AG20443 (cell line): ENCODE data around the gene NENF.
"Not testable (repeated sequence)": the region's sequence is repeated elsewhere in the genome, so short reads cannot be mapped to it uniquely, and the experiment has no call there.

Experiments used
- DNase-seq: peaks from one replicate; pipeline ENCODE4 v3.0.0; 2012; ENCODE audit warnings: low spot score, mixed read lengths

NENF gene

DNA sequence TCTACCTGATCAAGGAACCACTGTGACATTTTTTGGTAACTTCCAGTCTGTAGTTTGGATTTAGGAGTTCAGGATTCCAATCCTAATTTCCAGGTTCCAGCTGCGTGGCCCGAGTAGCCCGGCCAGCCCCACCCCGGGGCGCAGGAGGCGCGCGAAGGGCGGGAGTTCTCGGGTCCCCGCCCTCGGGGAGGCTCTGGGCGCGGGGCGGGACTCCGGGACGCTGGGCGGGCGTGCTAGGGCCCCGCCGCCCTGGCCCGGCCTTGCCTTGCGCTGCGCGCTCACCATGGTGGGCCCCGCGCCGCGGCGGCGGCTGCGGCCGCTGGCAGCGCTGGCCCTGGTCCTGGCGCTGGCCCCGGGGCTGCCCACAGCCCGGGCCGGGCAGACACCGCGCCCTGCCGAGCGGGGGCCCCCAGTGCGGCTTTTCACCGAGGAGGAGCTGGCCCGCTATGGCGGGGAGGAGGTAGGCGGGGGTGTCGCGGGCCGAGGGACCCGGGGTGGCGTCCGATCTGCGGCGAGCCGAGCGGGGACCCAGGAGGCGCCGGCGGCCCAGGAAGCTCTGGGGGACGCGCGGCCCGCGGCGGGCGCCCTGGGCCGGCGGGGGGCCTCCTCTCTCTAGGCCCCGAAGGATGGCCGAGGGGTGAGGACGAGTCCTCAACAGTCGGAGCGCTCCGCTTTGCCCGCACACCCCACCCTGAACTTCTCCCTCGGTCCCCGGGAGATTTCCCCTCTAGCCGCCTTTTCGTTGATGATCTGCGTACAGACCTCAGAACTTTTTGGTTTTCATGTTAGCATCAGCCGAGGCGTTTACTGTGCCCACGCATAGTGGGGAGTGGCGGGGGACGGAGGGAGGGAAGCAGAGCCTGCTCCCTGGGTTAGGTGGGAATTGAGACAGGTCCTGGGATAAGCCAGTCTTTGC lies at the start of gene NENF:
Gene NENF, plus strand, starts transcription at position 260 of the 916 bp plus-strand sequence. Its CDS starts 24 bp downstream, at position 284.
- DNase-seq: peak; percentile 99

DNA sequence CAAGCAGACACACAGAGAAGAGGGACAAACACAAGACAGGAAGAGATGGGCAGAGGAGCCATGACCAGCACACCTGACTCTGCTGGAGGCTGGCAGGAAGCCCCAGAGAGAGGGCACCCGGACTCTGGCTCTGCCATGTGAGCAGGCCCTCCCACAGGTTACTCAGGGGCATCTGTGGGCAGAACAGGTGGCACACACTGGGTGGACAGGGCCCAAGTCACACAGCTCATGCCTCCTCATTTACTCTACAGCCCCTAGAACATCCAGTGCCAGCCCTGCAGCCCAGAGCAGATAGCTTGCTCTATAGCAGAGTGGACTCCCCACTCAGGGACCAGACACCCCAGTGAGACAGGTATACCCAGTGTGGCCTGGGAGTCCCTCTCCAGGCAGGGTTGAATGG lies 46.7 kb upstream of the NENF start:
- no peak for DNase-seq

DNA sequence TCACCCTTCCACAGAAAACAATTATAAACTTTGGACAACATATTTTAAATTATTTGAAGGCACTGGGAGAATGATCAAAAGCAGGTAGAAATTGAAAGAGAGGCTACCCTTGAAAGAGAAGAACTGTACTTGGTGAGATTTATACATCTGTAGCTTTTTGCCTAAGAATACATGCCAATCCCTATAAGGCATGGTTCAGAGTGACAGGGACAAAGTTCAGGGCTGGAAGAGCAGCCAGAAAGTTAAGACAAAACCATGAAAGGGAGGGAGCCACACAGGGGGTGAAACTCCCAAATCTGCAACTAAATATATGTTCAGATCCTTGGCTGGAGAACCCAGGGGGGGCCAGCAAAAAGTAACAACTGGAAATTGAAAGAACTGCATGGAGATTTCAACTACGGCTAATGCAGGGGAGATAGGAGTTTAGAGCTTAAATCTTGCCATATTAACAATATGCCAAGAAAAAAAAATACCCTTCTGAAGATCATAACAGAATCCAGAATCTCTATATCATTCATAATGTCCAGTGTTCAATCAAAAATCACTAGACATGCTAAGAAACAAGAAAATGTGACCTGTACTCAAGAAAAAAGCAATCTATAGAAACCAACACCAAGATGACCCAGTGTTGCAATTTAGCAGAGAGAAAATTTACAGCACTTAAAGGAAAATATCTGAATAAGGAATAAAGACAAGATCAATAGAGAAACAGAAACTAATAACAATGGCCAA lies 43.6 kb upstream of the NENF start:
- DNase-seq: no peak

DNA sequence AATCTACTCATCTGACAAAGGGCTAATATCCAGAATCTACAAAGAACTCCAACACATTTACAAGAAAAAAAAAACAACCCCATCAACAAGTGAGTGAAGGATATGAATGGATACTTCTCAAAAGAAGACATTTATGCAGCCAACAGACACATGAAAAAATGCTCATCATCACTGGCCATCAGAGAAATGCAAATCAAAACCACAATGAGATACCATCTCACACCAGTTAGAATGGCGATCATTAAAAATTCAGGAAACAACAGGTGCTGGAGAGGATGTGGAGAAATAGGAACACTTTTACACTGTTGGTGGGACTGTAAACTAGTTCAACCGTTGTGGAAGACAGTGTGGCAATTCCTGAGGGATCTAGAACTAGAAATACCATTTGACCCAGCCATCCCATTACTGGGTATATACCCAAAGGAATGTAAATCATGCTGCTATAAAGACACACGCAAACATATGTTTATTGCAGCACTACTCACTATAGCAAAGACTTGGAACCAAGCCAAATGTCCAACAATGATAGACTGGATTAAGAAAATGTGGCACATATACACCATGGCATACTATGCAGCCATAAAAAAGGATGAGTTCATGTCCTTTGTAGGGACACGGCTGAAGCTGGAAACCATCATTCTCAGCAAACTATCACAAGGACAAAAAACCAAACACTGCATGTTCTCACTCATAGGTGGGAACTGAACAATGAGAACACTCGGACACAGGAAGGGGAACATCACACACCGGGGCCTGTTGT lies 36.9 kb upstream of the NENF start:
- not testable (repeated sequence) for DNase-seq

DNA sequence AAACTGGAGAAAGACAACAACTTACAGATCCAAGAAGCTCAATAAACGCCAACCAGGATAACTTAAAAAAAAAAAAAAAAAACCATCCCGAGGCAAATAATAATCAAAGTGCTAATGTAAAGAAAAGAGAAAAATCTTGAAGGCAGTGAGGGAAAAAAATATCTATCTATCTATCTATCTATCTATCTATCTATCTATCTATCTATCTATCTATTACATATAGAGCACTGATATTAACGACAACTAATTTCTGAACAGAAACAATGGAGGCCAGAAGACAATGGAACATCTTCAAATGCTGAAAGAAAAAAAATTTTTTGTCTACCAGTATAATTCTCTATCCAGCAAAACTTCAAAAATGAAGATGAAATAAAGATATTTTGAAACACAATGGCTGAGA lies 36.1 kb upstream of the NENF start:
- no peak for DNase-seq

DNA sequence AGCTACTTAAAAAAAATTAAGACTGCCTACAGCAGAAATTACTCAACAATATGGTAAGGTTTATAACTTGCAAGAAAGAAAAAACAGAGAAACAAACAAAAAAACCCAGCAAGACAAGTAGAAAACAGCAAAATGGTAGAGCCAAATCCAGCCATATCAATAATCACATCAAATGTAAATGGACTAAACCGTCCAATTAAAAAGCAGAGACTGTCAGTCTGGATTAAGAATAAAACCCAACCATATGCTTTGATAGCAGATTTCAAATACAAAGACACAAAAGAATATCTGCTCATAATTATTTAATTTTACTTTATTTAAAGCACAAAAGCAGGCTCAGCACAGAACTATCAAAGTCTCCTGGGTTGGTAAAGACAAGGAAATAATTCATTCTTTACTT lies 35.5 kb upstream of the NENF start:
- DNase-seq: no peak

DNA sequence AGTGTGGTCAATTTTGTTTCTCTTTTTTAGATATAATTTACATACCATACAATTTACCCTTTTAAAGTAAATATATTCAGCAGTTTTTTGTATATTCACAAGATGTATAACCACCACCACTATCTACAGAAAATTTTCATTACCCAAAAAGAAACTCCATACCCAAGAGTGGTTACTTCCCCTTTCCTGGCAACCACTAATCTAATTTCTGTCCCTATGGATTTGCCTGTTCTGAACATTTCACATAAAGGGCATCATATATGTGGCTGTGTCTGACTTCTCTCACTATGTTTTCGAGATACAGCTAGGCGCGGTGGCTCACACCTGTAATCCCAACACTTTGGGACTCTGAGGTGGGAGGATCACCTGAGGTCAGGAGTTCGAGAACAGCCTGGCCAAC lies 31.7 kb upstream of the NENF start:
- no peak for DNase-seq

DNA sequence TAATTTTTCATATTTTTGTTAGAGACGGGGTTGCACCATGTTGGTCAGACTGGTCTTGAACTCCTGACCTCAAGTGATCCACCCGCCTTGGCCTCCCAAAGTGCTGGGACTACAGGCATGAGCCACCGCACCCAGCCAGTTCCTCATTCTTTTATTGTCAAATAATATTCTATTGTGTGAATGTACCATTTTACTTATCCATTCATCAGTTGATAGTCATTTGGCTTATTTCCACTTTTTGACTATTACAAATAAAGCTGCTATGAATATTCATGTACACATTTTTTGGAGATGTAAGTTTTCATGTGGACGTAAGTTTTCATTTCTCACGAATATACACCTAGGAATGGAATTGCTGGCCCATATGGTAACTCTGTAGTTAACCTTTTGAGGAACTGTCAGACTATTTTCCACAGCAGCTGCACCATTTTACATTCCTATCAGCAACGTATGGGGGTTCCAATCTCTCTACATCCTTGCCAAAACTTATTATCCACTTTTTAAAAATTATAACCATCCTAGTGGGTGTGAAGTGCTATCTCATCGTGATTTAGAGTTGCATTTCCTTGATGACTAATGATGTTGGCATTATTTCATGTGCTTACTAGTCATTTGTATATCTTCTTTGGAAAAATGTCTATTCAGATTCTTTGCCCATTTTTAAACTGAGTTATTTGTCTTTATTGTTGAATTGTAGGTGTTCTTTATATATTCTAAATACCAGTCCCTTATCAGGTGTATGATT lies 30.7 kb upstream of the NENF start:
- no peak for DNase-seq

DNA sequence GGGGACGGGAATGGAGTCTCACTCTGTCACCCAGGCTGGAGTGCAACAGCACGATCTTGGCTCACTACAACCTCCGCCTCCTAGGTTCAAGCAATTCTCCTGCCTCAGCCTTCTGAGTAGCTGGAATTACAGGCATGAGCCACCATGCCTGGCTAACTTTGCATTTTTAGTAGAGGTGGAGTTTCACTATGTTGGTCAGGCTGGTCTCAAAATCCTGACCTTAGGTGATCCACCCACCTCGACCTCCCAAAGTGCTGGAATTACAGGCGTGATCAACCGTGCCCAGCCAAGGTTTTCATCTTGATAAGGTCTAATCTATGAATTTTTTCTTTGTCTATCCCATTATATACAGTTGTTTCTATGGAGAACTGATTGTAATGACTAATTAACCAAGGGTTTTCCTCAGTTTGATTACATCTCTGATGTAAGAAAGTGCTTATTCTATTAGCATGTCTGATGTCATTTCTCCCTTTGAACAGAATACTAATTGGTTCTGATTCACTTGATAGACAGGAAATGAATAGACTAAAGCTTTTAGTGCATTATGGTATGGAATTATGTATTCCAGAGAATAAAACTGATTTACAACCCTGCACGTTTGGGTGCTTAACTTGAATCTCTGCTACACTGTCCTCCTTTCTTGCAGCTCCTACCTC lies 29.9 kb upstream of the NENF start:
- DNase-seq: no peak

DNA sequence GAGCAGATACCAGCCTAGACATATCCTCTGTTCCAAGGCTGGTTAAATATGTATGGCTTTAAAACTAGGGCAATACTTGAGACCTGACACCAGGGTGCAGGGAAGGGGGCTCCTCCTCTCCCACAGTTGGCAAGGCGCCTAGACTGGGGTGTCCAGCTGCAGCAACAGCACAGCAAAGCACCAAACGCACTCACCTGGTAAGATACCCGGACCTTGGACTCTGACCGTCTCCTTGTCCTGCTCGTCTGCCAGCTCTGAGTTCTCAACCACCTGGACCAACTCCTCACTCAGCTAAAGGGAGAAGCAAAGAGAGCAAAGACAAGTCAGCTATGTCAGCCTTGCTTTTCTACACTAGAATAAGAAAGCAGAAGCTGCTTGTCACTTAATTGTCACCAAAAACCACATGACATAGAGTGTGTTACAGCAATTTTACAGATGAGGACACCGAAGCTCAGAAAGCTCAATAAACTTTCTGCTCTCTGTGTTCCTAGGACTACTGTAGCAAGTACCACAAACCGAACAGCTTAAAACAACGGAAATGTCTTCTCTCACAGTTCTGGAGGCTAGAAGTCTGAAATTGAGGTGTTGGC lies 22.4 kb upstream of the NENF start:
- no peak for DNase-seq

DNA sequence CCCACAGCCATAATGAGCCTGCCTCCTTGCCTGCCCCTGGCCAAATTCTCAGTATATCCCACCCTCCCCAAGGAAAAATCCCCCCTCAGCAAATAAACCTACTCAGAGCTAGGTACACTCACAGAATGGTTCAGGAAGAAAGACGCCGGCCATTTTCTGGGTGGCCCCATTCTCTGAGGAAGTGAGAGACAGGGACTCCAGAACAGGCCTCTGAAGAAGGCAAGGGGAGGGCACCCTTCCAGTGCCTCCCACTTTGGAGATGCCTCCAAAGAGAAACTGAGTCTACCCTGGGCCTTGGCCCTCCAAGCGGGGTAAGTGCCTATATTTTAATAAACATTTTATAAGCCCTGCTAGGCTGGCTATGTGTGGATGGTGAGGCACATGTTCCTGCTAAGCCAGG lies 20.3 kb upstream of the NENF start:
- no peak for DNase-seq

DNA sequence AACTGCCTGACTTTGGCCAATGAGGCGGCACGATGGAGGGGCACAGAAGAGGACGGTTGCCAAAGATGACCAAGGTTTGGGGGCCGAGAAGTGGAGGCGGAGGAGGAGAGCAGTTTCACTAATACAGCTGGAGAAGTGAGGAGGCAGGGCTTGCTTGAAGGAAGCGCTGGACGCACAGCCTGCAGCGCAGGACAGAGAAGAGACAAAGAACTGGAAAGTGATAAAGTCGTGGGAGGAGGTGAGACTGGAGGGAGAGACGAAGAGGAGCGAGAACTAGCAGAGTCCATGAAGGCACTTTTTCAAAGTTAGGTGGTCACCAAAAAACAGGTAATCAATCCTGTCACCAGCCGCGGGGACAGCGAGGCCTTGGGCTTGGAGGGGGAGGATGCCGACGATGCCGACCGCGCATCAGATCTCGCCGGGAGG lies 18.8 kb upstream of the NENF start:
- peak; percentile 72 for DNase-seq

DNA sequence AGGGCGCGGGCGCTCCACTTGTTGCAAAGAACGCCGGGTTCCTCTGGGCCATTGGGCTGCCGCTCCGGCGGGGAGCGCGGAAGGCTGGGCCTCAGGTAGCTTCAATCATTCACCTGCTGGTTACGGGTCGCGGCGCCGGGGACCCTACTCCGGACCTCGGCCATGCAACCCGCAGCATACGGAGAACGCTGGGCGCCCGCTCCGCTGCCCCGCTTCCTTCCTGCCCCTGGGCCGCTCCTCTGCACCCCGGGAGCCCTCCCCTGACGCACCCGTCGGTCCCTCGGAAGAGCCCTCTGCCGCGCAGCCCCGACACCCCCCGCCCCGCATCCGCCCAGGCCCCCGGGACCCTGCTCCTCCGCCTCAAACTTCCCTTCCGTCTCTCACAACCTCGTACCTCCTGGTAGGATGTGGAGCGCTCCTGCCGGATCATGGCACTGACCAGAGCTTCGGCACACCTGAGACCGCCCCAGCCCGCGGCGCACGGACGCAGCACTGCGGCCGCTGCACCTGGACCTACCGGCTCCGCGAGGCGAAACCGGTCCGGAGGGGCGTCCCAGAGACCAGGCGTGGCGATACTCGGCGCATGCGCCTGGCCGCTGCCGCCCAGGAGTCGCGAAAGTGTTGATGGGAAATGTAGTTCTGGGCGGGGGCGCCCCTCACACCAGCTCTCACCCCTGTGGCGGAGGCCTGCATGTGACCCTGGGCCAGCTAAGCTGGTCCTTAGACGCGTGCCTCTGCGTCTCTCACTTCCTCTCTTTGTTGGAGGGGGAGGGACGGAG lies 18.2 kb upstream of the NENF start, which contains the start of gene PACC1:
Gene PACC1, minus strand, starts transcription at position 559 of the 779 bp plus-strand sequence. Its CDS starts 129 bp downstream, at position 430.
- peak; percentile 99 for DNase-seq

DNA sequence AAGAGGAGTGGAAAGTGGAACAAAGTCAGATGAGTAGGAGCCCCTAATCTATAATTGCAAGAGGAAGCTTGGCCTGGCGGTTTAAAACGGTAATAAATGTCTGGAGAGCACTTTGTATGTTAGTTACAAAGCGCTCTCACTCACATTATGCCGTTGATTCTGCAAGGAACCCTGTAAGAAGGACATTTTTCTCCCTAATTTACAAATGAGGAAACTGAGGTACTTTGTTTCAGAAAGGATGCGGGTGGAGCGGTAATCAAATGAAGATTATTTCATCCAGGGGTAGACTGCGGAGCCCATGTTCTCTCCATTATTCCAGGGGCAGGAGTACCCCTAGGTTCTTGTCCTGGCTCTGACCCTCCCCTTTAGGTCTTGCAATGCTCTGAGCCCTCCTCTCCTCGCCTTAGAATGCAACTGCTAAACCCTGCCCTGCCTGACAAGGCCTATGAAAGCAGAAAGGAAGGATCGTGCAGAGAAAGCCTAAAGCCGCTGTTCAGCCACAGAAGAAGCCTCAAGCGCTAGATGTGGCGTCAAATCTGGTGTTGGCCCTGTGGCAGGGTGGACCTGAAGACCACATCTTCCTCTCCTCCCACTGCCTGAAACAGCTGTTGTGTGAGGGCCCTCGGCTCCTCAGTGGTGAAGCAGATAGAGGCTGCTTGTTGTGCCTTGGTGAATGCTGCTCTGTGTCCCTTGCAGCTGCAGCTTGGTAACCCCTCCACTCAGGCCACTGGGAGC lies 17.4 kb upstream of the NENF start:
- no peak for DNase-seq

DNA sequence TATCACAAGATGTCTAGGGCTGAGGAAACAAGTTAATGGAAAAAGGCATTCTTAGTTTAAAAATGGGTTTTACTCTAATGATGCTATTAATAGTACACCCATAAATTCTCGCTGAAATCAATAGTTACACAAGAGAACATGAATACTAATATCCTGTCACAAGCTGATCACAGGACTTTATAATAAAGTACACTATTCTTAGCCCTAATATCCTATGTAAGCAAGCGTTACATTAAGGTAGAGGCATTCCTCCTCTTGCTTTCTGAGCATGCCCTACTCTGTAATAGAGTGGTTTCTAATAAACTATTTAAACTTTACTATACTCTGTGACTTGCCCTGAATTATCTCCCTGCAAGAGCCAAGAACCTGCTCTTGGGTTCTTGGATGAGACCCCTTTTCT lies 11.6 kb upstream of the NENF start:
- DNase-seq: no peak

DNA sequence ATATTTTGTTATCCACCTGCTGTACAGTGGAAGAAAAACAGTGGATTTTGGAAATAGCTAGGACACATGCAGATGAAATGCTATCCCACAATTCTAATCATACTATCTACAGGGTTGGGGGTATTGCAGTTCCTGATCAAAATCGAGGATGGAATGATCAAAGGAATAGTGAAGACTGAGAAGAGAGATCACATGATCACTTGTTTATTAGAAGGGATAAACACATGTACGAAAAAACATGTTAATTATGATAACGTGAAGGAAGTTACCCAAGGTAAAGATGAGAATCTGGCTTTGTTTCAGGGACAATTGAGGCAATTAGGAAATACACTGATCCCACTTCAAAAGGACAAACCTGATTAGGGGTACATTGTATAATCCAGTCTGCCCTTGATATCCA lies 8.8 kb upstream of the NENF start:
- DNase-seq: no peak

DNA sequence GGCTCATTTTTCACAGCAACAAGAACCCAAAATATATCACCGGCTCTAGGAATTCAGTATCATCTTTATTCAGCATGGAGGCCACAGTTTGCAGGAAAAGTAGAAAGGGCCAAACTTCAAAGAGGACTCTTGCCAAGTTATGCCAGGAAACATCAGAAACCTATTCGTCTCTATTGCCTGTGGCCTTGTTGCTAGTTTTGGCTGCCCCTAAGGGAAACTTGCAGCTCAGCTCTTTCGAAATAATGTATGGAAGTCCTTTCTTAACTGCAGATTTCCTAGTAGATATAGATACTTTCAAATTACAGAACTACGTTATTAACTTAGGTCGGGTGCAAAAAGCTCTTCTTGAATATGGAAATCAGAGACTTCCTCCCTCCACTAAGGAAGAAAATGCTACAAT lies 4.2 kb upstream of the NENF start:
- no peak for DNase-seq

DNA sequence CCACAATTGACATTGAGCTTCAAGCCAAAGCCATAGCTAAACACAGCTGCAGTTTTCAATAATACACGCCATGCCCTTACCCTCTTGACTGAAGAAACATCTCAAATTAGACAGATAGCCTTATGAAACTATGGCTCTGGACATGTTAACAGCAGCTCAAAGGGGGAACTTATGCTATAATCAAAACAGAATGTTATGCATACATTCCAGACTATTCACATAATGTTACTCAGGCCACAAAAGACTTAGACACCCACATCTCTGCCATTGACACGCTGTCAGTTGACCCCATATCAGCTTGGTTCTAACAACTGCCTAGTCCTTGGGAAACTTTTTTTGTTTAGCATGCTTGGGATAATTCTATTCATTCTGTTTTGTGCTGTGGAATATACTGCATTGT lies 2.3 kb upstream of the NENF start:
- DNase-seq: no peak

DNA sequence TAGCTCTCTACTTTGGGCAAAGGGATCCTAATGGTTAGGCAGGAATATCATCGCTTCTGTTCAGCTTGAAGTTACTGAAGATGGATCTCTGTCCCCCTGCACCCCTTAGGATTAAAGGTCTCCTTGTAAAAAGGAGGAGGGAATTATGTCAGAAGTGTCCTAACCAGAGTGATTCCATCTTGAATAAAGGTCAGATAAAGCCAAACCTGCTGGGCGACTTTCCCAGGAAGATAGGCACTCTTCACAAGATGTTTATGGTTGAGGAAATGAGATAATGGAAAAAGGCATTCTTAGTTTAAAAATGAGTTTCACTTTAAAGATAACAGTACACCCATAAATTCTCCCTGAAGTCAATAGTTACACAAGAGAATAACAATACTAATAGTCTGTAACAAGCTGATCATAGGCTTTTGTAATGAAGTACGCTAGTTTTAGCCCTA lies 1.7 kb upstream of the NENF start:
- no peak for DNase-seq
